CD4-positive, alpha-beta memory T cell (primary cell): ENCODE results near the gene CGB8. TPM values are rescaled to one million over a fixed set of nuclear protein-coding genes. Genes with fewer than 3 reads are reported as not detected.
"Not testable (repeated sequence)": the region's sequence is repeated elsewhere in the genome, so short reads cannot be mapped to it uniquely, and the experiment has no call there.

Source experiments
- CTCF ChIA-PET: fragments of 350-600 bp; sonication (Branson Sonifier 250); formaldehyde crosslinking; loops from one replicate; lab custom pipeline; 2021; ENCODE audit warnings: inconsistent platforms; ENCODE audit not compliant: partially characterized antibody; lab: Charles Lee
- POLR2A ChIA-PET: fragments of 350-600 bp; sonication (Branson Sonifier 250); formaldehyde crosslinking; loops from one replicate; lab custom pipeline; 2021; ENCODE audit not compliant: partially characterized antibody; lab: Charles Lee
- DNase-seq, 5 donors: peaks; one replicate each; pipeline versions ENCODE4 v3.0.0 to v3.0.0-alpha.2; 2020 to 2022; ENCODE audit warnings: mixed read lengths in 1 of 5
- H3K27ac ChIP-seq: one replicate; pipeline ENCODE4 v1.7.0; 2013; ENCODE audit warnings: low read depth, low read length
- H3K27me3 ChIP-seq: 2 replicates; pipeline ENCODE4 v1.7.0; 2013; ENCODE audit warnings: mild to moderate bottlenecking, low read length, moderate library complexity; ENCODE audit not compliant: insufficient read depth
- H3K36me3 ChIP-seq: 2 replicates; pipeline ENCODE4 v1.7.0; 2013; ENCODE audit warnings: mild to moderate bottlenecking, low read length, moderate library complexity; ENCODE audit not compliant: insufficient read depth
- H3K4me1 ChIP-seq: 2 replicates; pipeline ENCODE4 v1.7.0; 2013; ENCODE audit warnings: mild to moderate bottlenecking, low read length, moderate library complexity; ENCODE audit not compliant: insufficient read depth
- H3K4me3 ChIP-seq, 2 donors: one replicate each; pipeline ENCODE4 v1.7.0; 2013; ENCODE audit warnings: low read length in 2 of 2, mild to moderate bottlenecking in 1 of 2
- H3K9me3 ChIP-seq, 2 donors: one replicate each; pipeline ENCODE4 v1.7.0; 2013; ENCODE audit warnings: low read length in 2 of 2, control low read depth in 1 of 2; ENCODE audit not compliant: control insufficient read depth in 1 of 2
- H3K27ac Mint-ChIP-seq, 7 donors: one replicate each; pipeline ENCODE4 v1.8.0; 2020 to 2021; ENCODE audit warnings: mixed read lengths in 7 of 7, mild to moderate bottlenecking in 6 of 7, inconsistent platforms in 3 of 7, moderate library complexity in 3 of 7
- H3K27me3 Mint-ChIP-seq, 2 donors: one replicate each; pipeline ENCODE4 v1.8.0; 2020 to 2021; ENCODE audit warnings: mixed read lengths in 2 of 2
- H3K36me3 Mint-ChIP-seq, 2 donors: one replicate each; pipeline ENCODE4 v1.8.0; 2020 to 2021; ENCODE audit warnings: mixed read lengths in 2 of 2, inconsistent platforms in 1 of 2, mild to moderate bottlenecking in 1 of 2
- H3K4me1 Mint-ChIP-seq, 4 donors: one replicate each; pipeline ENCODE4 v1.8.0; 2020 to 2021; ENCODE audit warnings: mixed read lengths in 4 of 4, mild to moderate bottlenecking in 1 of 4
- H3K4me3 Mint-ChIP-seq, 8 donors: one replicate each; pipeline ENCODE4 v1.8.0; 2020 to 2021; ENCODE audit warnings: mixed read lengths in 8 of 8, mild to moderate bottlenecking in 7 of 8, moderate library complexity in 6 of 8, inconsistent platforms in 3 of 8
- H3K9me3 Mint-ChIP-seq, 8 donors: one replicate each; pipeline ENCODE4 v1.8.0; 2020 to 2021; ENCODE audit warnings: mixed read lengths in 8 of 8, mild to moderate bottlenecking in 5 of 8, inconsistent platforms in 3 of 8, moderate library complexity in 1 of 8
- intact Hi-C: fragments of 100-400 bp; cut with micrococcal nuclease; formaldehyde crosslinking; loops from one replicate; pipeline ENCODE4 v1.15.1; 2023
- polyA plus RNA-seq, 2 donors: library from polyadenylated mRNA; unstranded; fragments of 300-500 nt; fragmentation: Illumina TruSeq; gene quantifications; one replicate each; pipeline ENCODE4 v1.2.3, GENCODE V29; 2021
- total RNA-seq, 2 experiments: library from RNA; stranded (reverse); gene quantifications; one replicate each; pipeline ENCODE4 v1.2.3, GENCODE V29; 2021

The CGB8 gene
- total and polyA plus RNA-seq, 4 experiments from 2014 or later, result not detected

DNA sequence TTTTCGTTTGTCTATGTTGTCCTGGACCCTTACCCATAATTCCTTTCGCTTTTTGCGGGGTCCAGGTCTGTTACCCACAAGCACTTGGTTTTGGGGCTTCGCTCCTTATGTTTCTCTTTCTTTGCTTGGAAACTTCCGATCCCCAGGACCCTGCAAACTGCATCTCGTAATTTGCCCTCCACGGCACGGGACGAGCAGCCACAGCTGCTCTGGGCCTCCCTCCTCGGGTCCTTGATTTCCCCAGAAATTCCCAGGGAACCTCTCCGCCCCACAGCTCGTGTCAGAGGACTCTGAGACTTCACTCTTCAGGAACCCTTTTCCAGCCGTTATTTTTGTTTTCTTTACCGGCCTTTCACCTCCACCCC is 36.9 kb upstream of the CGB8 start:
- H3K36me3 ChIP-seq, result peaks cover 11% of the 10 kb centered on the region
- ChIA-PET POLR2A (interaction anchor here (0.8 kb wide), 1 partner anchor 12 kb away, joined by 3 read pairs; no protein-coding TSS in a partner anchor), CTCF (interaction anchor here (3.9 kb wide), 1 partner anchor 12 kb away, joined by 28 read pairs; no protein-coding TSS in a partner anchor)
- H3K4me3 Mint-ChIP-seq, result peak overlapping the region; percentile 82 to 96 (median 94)
- H3K4me1 Mint-ChIP-seq, result peaks cover 22 to 52% (median 36%) of the 10 kb centered on the region in 4 donors
- intact Hi-C loops, result loop anchor here (1.0 to 5.0 kb wide), 4 partner anchors 28 to 467 kb away; partner anchors contain the start of genes GYS1, LIN7B, RPL18 and RUVBL2
- no peaks in the 10 kb centered on the region for H3K9me3 ChIP-seq
- H3K27me3 ChIP-seq, result no peaks in the 10 kb centered on the region
- H3K4me3 ChIP-seq, result peak overlapping the region; percentile 72 to 95
- H3K27ac ChIP-seq, result peak overlapping the region; percentile 81
- peaks cover 0 to 2% (median 0%) of the 10 kb centered on the region in 8 donors for H3K9me3 Mint-ChIP-seq
- H3K36me3 Mint-ChIP-seq, result peaks cover 21 to 39% of the 10 kb centered on the region in 2 donors
- no peak for DNase-seq
- peak overlapping the region; percentile 88 to 98 (median 93) for H3K27ac Mint-ChIP-seq
- peaks cover 0 to 3% of the 10 kb centered on the region in 2 donors for H3K27me3 Mint-ChIP-seq
- peaks cover 32% of the 10 kb centered on the region for H3K4me1 ChIP-seq

DNA sequence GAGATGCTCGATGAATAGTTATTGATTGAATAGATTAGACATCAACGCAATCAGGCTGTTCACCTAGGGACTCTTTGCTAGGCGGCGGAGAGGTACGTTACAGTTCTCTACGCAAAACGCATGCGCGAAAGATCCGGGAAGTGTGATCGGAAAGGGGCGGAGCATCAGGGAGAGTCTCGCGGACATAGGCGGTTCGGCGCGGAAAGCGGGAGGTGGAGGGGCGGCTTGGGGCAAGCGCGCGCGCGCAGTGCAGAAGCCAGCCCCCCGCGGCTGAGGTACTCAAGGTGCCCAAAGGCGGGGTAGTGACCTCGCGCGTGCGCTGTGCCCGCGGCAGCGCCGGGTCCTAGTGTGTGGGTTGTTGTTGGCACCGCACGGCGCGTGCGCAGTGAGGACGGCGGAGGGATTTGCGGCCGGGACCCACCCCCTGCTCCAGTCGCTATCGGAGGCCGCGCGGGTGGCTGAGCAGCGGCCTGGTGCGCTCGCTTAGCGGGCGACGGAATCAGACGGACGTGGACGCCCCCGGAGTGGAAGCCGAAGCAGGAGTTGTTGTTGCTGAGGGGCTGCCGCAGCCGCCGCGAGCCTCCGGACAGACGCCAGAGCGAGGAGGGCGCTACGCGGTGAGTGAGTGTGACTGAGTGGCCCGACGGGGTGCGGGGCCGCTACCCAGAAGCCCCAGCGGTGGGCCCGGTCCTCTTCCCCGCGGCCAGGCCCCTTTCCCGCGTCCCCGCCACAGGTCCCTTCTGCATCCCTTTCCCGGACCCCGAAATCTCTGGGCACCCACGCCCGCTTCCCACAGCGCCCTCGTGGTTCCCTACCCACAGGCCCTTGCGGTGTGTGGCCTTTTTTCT is 36.3 kb upstream of the CGB8 start, which contains the start of gene SNRNP70:
Gene SNRNP70, plus strand, starts transcription at position 432 of the 848 bp plus-strand sequence. CDS start 964 bp downstream, outside the sequence.
- Mint-ChIP-seq H3K36me3 (peaks cover 15 to 33% of the 10 kb centered on the region in 2 donors), H3K4me1 (peaks cover 22 to 46% (median 32%) of the 10 kb centered on the region in 4 donors), H3K27me3 (peaks cover 0 to 3% of the 10 kb centered on the region in 2 donors), H3K27ac (peak within 1 kb of the TSS; percentile 88 to 98 (median 93)), H3K4me3 (peak within 1 kb of the TSS; percentile 82 to 96 (median 94)), H3K9me3 (peaks cover 0 to 2% (median 0%) of the 10 kb centered on the region in 8 donors)
- peak; percentile 99 to 100 (median 100) for DNase-seq
- Histone ChIP-seq H3K4me1 (peaks cover 32% of the 10 kb centered on the region), H3K27ac (peak within 1 kb of the TSS; percentile 81), H3K27me3 (no peaks in the 10 kb centered on the region), H3K9me3 (no peaks in the 10 kb centered on the region), H3K36me3 (peaks cover 5% of the 10 kb centered on the region), H3K4me3 (peak within 1 kb of the TSS; percentile 72 to 95)
- ChIA-PET CTCF (interaction anchor here (3.9 kb wide), 1 partner anchor 13 kb away, joined by 28 read pairs; no protein-coding TSS in a partner anchor), POLR2A (no interaction called here)
- intact Hi-C loops, result loop anchor here (1.0 to 5.0 kb wide), 4 partner anchors 29 to 466 kb away; partner anchors contain the start of genes GYS1, LIN7B, RPL18 and RUVBL2

DNA sequence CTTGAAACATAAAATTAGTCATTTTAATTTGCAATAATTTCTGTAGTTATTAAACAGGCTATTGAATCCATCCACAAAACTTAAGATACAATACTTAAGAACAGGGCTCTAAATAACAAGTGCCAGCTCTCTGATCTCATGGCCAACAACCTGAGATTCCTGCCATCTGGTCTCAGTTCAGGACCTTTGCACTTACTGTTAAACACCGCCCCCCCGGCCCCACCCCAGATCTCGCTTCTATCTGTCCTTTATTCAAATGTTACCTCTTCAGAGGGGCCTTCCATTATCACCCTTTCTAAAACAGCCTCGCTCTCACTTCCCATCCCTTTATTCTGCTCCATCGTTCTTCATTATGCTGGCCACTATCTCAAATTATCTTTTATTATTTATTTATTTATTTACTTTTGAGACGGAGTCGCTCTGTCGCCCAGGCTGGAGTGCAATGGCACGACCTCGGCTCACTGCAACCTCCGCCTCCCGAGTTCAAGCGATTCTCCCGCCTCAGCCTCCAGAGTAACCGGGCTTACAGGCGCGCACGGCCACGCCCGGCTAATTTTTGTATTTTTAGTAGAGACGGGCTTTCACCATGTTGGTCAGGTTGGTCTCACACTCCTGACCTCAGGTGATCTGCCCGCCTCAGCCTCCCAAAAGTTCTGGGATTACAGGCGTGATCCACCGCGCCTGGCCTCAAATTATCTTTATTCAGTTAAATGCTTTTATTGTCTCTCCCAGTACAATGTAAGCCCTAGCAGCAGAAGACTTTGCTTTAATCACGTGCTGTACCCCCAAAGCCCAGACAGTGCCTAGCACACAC is 35.5 kb upstream of the CGB8 start:
- H3K4me3 ChIP-seq, result peak overlapping the region in 1 of 2 donors; percentile 95
- H3K27ac Mint-ChIP-seq, result peak overlapping the region; percentile 76 to 98 (median 93)

DNA sequence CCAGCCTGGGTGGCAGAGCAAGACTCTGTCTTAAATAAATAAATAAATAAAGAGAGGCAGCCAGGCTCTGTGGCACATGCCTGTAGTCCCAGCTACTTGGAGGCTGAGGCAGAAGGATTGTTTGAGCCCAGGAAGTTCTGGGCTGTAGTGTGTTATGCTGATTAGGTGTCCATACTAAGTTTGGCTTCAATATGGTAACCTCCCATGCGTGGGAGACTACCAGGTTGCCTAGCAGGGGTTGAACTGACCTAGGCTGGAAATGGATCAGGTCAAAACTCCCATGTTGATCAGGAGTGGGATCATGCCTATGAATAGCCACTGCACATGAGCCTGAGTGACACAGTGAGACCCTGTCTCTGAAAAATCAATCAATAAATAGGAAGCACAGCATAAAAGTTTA is 32.4 kb upstream of the CGB8 start:
- intact Hi-C loops, result no loop called here
- no peaks in the 10 kb centered on the region for H3K36me3 ChIP-seq
- H3K9me3 Mint-ChIP-seq, result peaks cover 0 to 2% (median 0%) of the 10 kb centered on the region in 8 donors
- peaks cover 4 to 16% (median 13%) of the 10 kb centered on the region in 4 donors for H3K4me1 Mint-ChIP-seq
- H3K27me3 Mint-ChIP-seq, result peaks cover 3 to 5% of the 10 kb centered on the region in 2 donors
- no peak overlapping the region for H3K4me3 ChIP-seq
- H3K4me3 Mint-ChIP-seq, result no peak overlapping the region
- H3K9me3 ChIP-seq, result no peaks in the 10 kb centered on the region
- no peak overlapping the region for H3K27ac Mint-ChIP-seq
- CTCF ChIA-PET, result interaction anchor here (1.0 kb wide), 1 partner anchor 17 kb away, joined by 3 read pairs; no protein-coding TSS in a partner anchor
- H3K27me3 ChIP-seq, result no peaks in the 10 kb centered on the region
- H3K36me3 Mint-ChIP-seq, result peaks cover 0 to 13% of the 10 kb centered on the region in 2 donors
- H3K27ac ChIP-seq, result no peak overlapping the region
- peaks cover 10% of the 10 kb centered on the region for H3K4me1 ChIP-seq
- no peak for DNase-seq
- POLR2A ChIA-PET, result no interaction called here

More for the DNA sequence above, 35.5 kb upstream of the CGB8 start:
- Histone ChIP-seq H3K9me3 (no peaks in the 10 kb centered on the region), H3K27ac (peak overlapping the region; percentile 81), H3K27me3 (no peaks in the 10 kb centered on the region), H3K4me1 (peaks cover 32% of the 10 kb centered on the region), H3K36me3 (no peaks in the 10 kb centered on the region)
- POLR2A ChIA-PET, result no interaction called here
- H3K4me1 Mint-ChIP-seq, result peaks cover 20 to 42% (median 29%) of the 10 kb centered on the region in 4 donors
- CTCF ChIA-PET, result interaction anchor here (1.2 kb wide), 1 partner anchor 62 kb away, joined by 4 read pairs; no protein-coding TSS in a partner anchor
- H3K9me3 Mint-ChIP-seq, result peaks cover 0 to 2% (median 0%) of the 10 kb centered on the region in 8 donors
- H3K27me3 Mint-ChIP-seq, result peaks cover 0 to 3% of the 10 kb centered on the region in 2 donors
- peaks cover 13 to 31% of the 10 kb centered on the region in 2 donors for H3K36me3 Mint-ChIP-seq
- DNase-seq, result no peak
- peak overlapping the region; percentile 82 to 96 (median 94) for H3K4me3 Mint-ChIP-seq
- intact Hi-C loops, result loop anchor here (1.0 to 5.0 kb wide), 4 partner anchors 30 to 465 kb away; partner anchors contain the start of genes GYS1, LIN7B, RPL18 and RUVBL2

DNA sequence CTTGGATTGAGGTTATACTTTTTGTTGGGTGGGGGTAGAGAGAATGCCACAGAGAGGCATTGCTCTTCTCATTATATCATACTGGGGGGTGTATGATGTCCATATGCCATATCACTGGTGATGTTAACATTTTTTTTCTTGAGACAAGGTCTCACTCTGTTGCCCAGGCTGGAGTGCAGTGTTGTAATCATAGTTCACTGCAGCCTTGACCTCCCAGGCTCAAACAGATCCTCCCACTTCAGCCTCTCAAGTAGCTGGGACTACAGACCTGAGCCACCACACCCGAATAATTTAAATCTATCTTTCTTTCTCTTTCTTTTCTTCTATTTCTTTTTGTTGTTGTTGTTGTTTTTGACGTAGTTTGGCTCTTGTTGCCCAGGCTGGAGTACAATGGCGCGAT is 31.5 kb upstream of the CGB8 start:
- H3K36me3 ChIP-seq, result no peaks in the 10 kb centered on the region
- ChIA-PET POLR2A (no interaction called here), CTCF (interaction anchor here (1.0 kb wide), 1 partner anchor 17 kb away, joined by 3 read pairs; no protein-coding TSS in a partner anchor)
- no peak overlapping the region for H3K4me3 Mint-ChIP-seq
- no peak for DNase-seq
- H3K27me3 Mint-ChIP-seq, result peaks cover 7 to 11% of the 10 kb centered on the region in 2 donors
- peaks cover 0 to 5% of the 10 kb centered on the region in 2 donors for H3K36me3 Mint-ChIP-seq
- H3K27ac ChIP-seq, result no peak overlapping the region
- H3K9me3 Mint-ChIP-seq, result peaks cover 0 to 2% (median 0%) of the 10 kb centered on the region in 8 donors
- intact Hi-C loops, result no loop called here
- peak overlapping the region in 1 of 7 donors; percentile 74 for H3K27ac Mint-ChIP-seq
- no peaks in the 10 kb centered on the region for H3K9me3 ChIP-seq
- H3K4me3 ChIP-seq, result no peak overlapping the region
- H3K4me1 ChIP-seq, result peaks cover 4% of the 10 kb centered on the region
- peaks cover 2 to 12% (median 6%) of the 10 kb centered on the region in 4 donors for H3K4me1 Mint-ChIP-seq
- H3K27me3 ChIP-seq, result no peaks in the 10 kb centered on the region

DNA sequence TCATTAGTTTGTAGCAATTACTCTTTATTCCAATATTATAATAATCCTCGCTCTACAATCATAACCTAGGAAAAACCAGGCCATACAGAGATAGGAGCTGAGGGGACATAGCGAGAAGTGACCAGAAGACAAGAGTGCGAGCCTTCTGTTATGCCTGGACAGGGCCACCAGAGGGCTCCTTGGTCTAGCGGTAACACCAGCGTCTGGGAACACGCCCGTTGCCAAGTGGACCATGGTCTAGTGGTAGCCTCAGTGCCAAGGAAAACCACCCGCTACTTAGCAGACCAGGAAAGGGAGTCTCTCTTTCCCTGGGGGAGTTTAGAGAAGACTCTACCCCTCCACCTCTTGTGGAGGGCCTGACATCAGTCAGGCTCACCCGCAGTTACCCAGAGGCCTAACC is 26.0 kb upstream of the CGB8 start:
- H3K9me3 Mint-ChIP-seq, DNase-seq, H3K36me3 ChIP-seq, H3K4me1 ChIP-seq, H3K9me3 ChIP-seq, H3K27me3 ChIP-seq, H3K4me3 ChIP-seq, POLR2A ChIA-PET, H3K36me3 Mint-ChIP-seq, H3K4me3 Mint-ChIP-seq, H3K27ac ChIP-seq, H3K27ac Mint-ChIP-seq: not testable (repeated sequence)
- CTCF ChIA-PET, result interaction anchor here (1.3 kb wide), 1 partner anchor 71 kb away, joined by 3 read pairs; no protein-coding TSS in a partner anchor
- Mint-ChIP-seq H3K4me1 (peaks cover 6 to 19% (median 12%) of the 10 kb centered on the region in 4 donors), H3K27me3 (peaks cover 36% of the 10 kb centered on the region in 2 donors)
- intact Hi-C loops, result loop anchor here (1.0 kb wide), 1 partner anchor 71 kb away; no protein-coding TSS in a partner anchor
